Measurements from ENCODE around the gene CORIN.

CORIN gene

GRCh38 chr4:47837908-47838294, at the start of gene CORIN:
Gene CORIN (minus strand): TSS chr4:47838067. CDS start chr4:47837949, 118 bp downstream.
- peak within 1 kb of the TSS in 1 of 2 donors; percentile 54 for H3K9ac ChIP-seq (ENCODE audit: low read depth in 1 of 2, low read length in 2 of 2)
- H3K27me3 ChIP-seq (ENCODE audit: control insufficient read depth in 2 of 2, insufficient read depth in 2 of 2, low read length in 2 of 2) = peaks cover 3 to 7% of the 10 kb centered on the region in 2 donors
- no peaks in the 10 kb centered on the region for H3K36me3 ChIP-seq (ENCODE audit: control insufficient read depth in 2 of 2, insufficient read depth in 2 of 2, low read length in 2 of 2)
- H3K4me1 ChIP-seq (ENCODE audit: control insufficient read depth in 2 of 2, insufficient read depth in 2 of 2, low read length in 2 of 2) = peaks cover 6 to 10% of the 10 kb centered on the region in 2 donors
- H3K27ac ChIP-seq (ENCODE audit: low read depth in 2 of 2, low read length in 2 of 2) = no peak within 1 kb of the TSS
- H3K4me3 ChIP-seq (ENCODE audit: low read length in 2 of 2) = peak within 1 kb of the TSS; percentile 75 to 76
- no peaks in the 10 kb centered on the region for H3K9me3 ChIP-seq (ENCODE audit: control insufficient read depth in 2 of 2, low read length in 2 of 2)

GRCh38 chr4:47882228-47882627, 44.4 kb upstream of the CORIN start:
- Histone ChIP-seq H3K9ac (ENCODE audit: low read depth in 1 of 2, low read length in 2 of 2) (no peak overlapping the region), H3K9me3 (ENCODE audit: control insufficient read depth in 2 of 2, low read length in 2 of 2) (no peaks in the 10 kb centered on the region), H3K36me3 (ENCODE audit: control insufficient read depth in 2 of 2, insufficient read depth in 2 of 2, low read length in 2 of 2) (peaks cover 37 to 38% of the 10 kb centered on the region in 2 donors), H3K4me1 (ENCODE audit: control insufficient read depth in 2 of 2, insufficient read depth in 2 of 2, low read length in 2 of 2) (no peaks in the 10 kb centered on the region), H3K4me3 (ENCODE audit: low read length in 2 of 2) (no peak overlapping the region), H3K27me3 (ENCODE audit: control insufficient read depth in 2 of 2, insufficient read depth in 2 of 2, low read length in 2 of 2) (no peaks in the 10 kb centered on the region), H3K27ac (ENCODE audit: low read depth in 2 of 2, low read length in 2 of 2) (no peak overlapping the region)

GRCh38 chr4:47879458-47879857, 41.6 kb upstream of the CORIN start:
- H3K4me3 ChIP-seq (ENCODE audit: low read length in 2 of 2) = no peak overlapping the region
- H3K9me3 ChIP-seq (ENCODE audit: control insufficient read depth in 2 of 2, low read length in 2 of 2) = no peaks in the 10 kb centered on the region
- H3K36me3 ChIP-seq (ENCODE audit: control insufficient read depth in 2 of 2, insufficient read depth in 2 of 2, low read length in 2 of 2) = peaks cover 40 to 50% of the 10 kb centered on the region in 2 donors
- H3K27ac ChIP-seq (ENCODE audit: low read depth in 2 of 2, low read length in 2 of 2) = no peak overlapping the region
- H3K4me1 ChIP-seq (ENCODE audit: control insufficient read depth in 2 of 2, insufficient read depth in 2 of 2, low read length in 2 of 2) = no peaks in the 10 kb centered on the region
- no peak overlapping the region for H3K9ac ChIP-seq (ENCODE audit: low read depth in 1 of 2, low read length in 2 of 2)
- H3K27me3 ChIP-seq (ENCODE audit: control insufficient read depth in 2 of 2, insufficient read depth in 2 of 2, low read length in 2 of 2) = no peaks in the 10 kb centered on the region

- H3K36me3 ChIP-seq (ENCODE audit: control insufficient read depth in 2 of 2, insufficient read depth in 2 of 2, low read length in 2 of 2) = peaks cover 44 to 57% of the 10 kb centered on the region in 2 donors
- H3K9ac ChIP-seq (ENCODE audit: low read depth in 1 of 2, low read length in 2 of 2) = no peak overlapping the region
- H3K4me1 ChIP-seq (ENCODE audit: control insufficient read depth in 2 of 2, insufficient read depth in 2 of 2, low read length in 2 of 2) = no peaks in the 10 kb centered on the region
- no peak overlapping the region for H3K4me3 ChIP-seq (ENCODE audit: low read length in 2 of 2)
- H3K9me3 ChIP-seq (ENCODE audit: control insufficient read depth in 2 of 2, low read length in 2 of 2) = peaks cover 0 to 3% of the 10 kb centered on the region in 2 donors
- no peaks in the 10 kb centered on the region for H3K27me3 ChIP-seq (ENCODE audit: control insufficient read depth in 2 of 2, insufficient read depth in 2 of 2, low read length in 2 of 2)
- no peak overlapping the region for H3K27ac ChIP-seq (ENCODE audit: low read depth in 2 of 2, low read length in 2 of 2)
These were observed 39.1 kb upstream of the CORIN start for GRCh38 chr4:47876784-47877546.

- H3K4me1 ChIP-seq (ENCODE audit: control insufficient read depth in 2 of 2, insufficient read depth in 2 of 2, low read length in 2 of 2) = no peaks in the 10 kb centered on the region
- H3K9me3 ChIP-seq (ENCODE audit: control insufficient read depth in 2 of 2, low read length in 2 of 2) = peaks cover 0 to 3% of the 10 kb centered on the region in 2 donors
- no peak overlapping the region for H3K4me3 ChIP-seq (ENCODE audit: low read length in 2 of 2)
- H3K9ac ChIP-seq (ENCODE audit: low read depth in 1 of 2, low read length in 2 of 2) = no peak overlapping the region
- no peaks in the 10 kb centered on the region for H3K27me3 ChIP-seq (ENCODE audit: control insufficient read depth in 2 of 2, insufficient read depth in 2 of 2, low read length in 2 of 2)
- H3K27ac ChIP-seq (ENCODE audit: low read depth in 2 of 2, low read length in 2 of 2) = no peak overlapping the region
- peaks cover 40 to 54% of the 10 kb centered on the region in 2 donors for H3K36me3 ChIP-seq (ENCODE audit: control insufficient read depth in 2 of 2, insufficient read depth in 2 of 2, low read length in 2 of 2)
These were observed 38.4 kb upstream of the CORIN start for GRCh38 chr4:47876310-47876709.

GRCh38 chr4:47873877-47874541, 36.1 kb upstream of the CORIN start:
- no peaks in the 10 kb centered on the region for H3K27me3 ChIP-seq (ENCODE audit: control insufficient read depth in 2 of 2, insufficient read depth in 2 of 2, low read length in 2 of 2)
- H3K27ac ChIP-seq (ENCODE audit: low read depth in 2 of 2, low read length in 2 of 2) = no peak overlapping the region
- peaks cover 0 to 3% of the 10 kb centered on the region in 2 donors for H3K9me3 ChIP-seq (ENCODE audit: control insufficient read depth in 2 of 2, low read length in 2 of 2)
- H3K4me3 ChIP-seq (ENCODE audit: low read length in 2 of 2) = no peak overlapping the region
- no peak overlapping the region for H3K9ac ChIP-seq (ENCODE audit: low read depth in 1 of 2, low read length in 2 of 2)
- no peaks in the 10 kb centered on the region for H3K4me1 ChIP-seq (ENCODE audit: control insufficient read depth in 2 of 2, insufficient read depth in 2 of 2, low read length in 2 of 2)
- peaks cover 40 to 56% of the 10 kb centered on the region in 2 donors for H3K36me3 ChIP-seq (ENCODE audit: control insufficient read depth in 2 of 2, insufficient read depth in 2 of 2, low read length in 2 of 2)

GRCh38 chr4:47863486-47863885, 25.6 kb upstream of the CORIN start:
- H3K4me3 ChIP-seq (ENCODE audit: low read length in 2 of 2) = no peak overlapping the region
- H3K36me3 ChIP-seq (ENCODE audit: control insufficient read depth in 2 of 2, insufficient read depth in 2 of 2, low read length in 2 of 2) = peaks cover 0 to 6% of the 10 kb centered on the region in 2 donors
- H3K4me1 ChIP-seq (ENCODE audit: control insufficient read depth in 2 of 2, insufficient read depth in 2 of 2, low read length in 2 of 2) = no peaks in the 10 kb centered on the region
- H3K9me3 ChIP-seq (ENCODE audit: control insufficient read depth in 2 of 2, low read length in 2 of 2) = no peaks in the 10 kb centered on the region
- no peak overlapping the region for H3K9ac ChIP-seq (ENCODE audit: low read depth in 1 of 2, low read length in 2 of 2)
- no peak overlapping the region for H3K27ac ChIP-seq (ENCODE audit: low read depth in 2 of 2, low read length in 2 of 2)
- no peaks in the 10 kb centered on the region for H3K27me3 ChIP-seq (ENCODE audit: control insufficient read depth in 2 of 2, insufficient read depth in 2 of 2, low read length in 2 of 2)

GRCh38 chr4:47862297-47862696, 24.4 kb upstream of the CORIN start:
- H3K27me3 ChIP-seq (ENCODE audit: control insufficient read depth in 2 of 2, insufficient read depth in 2 of 2, low read length in 2 of 2) = no peaks in the 10 kb centered on the region
- no peak overlapping the region for H3K9ac ChIP-seq (ENCODE audit: low read depth in 1 of 2, low read length in 2 of 2)
- H3K36me3 ChIP-seq (ENCODE audit: control insufficient read depth in 2 of 2, insufficient read depth in 2 of 2, low read length in 2 of 2) = peaks cover 0 to 6% of the 10 kb centered on the region in 2 donors
- no peaks in the 10 kb centered on the region for H3K9me3 ChIP-seq (ENCODE audit: control insufficient read depth in 2 of 2, low read length in 2 of 2)
- no peak overlapping the region for H3K4me3 ChIP-seq (ENCODE audit: low read length in 2 of 2)
- H3K4me1 ChIP-seq (ENCODE audit: control insufficient read depth in 2 of 2, insufficient read depth in 2 of 2, low read length in 2 of 2) = no peaks in the 10 kb centered on the region
- no peak overlapping the region for H3K27ac ChIP-seq (ENCODE audit: low read depth in 2 of 2, low read length in 2 of 2)

- Histone ChIP-seq H3K36me3 (ENCODE audit: control insufficient read depth in 2 of 2, insufficient read depth in 2 of 2, low read length in 2 of 2) (peaks cover 0 to 8% of the 10 kb centered on the region in 2 donors), H3K4me3 (ENCODE audit: low read length in 2 of 2) (no peak overlapping the region), H3K27me3 (ENCODE audit: control insufficient read depth in 2 of 2, insufficient read depth in 2 of 2, low read length in 2 of 2) (no peaks in the 10 kb centered on the region), H3K9me3 (ENCODE audit: control insufficient read depth in 2 of 2, low read length in 2 of 2) (no peaks in the 10 kb centered on the region), H3K27ac (ENCODE audit: low read depth in 2 of 2, low read length in 2 of 2) (no peak overlapping the region), H3K4me1 (ENCODE audit: control insufficient read depth in 2 of 2, insufficient read depth in 2 of 2, low read length in 2 of 2) (no peaks in the 10 kb centered on the region), H3K9ac (ENCODE audit: low read depth in 1 of 2, low read length in 2 of 2) (no peak overlapping the region)
These were observed 22.4 kb upstream of the CORIN start for GRCh38 chr4:47860305-47860704.

GRCh38 chr4:47858006-47858405, 20.1 kb upstream of the CORIN start:
- no peak overlapping the region for H3K9ac ChIP-seq (ENCODE audit: low read depth in 1 of 2, low read length in 2 of 2)
- no peak overlapping the region for H3K4me3 ChIP-seq (ENCODE audit: low read length in 2 of 2)
- no peaks in the 10 kb centered on the region for H3K27me3 ChIP-seq (ENCODE audit: control insufficient read depth in 2 of 2, insufficient read depth in 2 of 2, low read length in 2 of 2)
- H3K36me3 ChIP-seq (ENCODE audit: control insufficient read depth in 2 of 2, insufficient read depth in 2 of 2, low read length in 2 of 2) = peaks cover 0 to 5% of the 10 kb centered on the region in 2 donors
- H3K9me3 ChIP-seq (ENCODE audit: control insufficient read depth in 2 of 2, low read length in 2 of 2) = no peaks in the 10 kb centered on the region
- no peak overlapping the region for H3K27ac ChIP-seq (ENCODE audit: low read depth in 2 of 2, low read length in 2 of 2)
- no peaks in the 10 kb centered on the region for H3K4me1 ChIP-seq (ENCODE audit: control insufficient read depth in 2 of 2, insufficient read depth in 2 of 2, low read length in 2 of 2)
